Measurements from ENCODE around the gene C22orf23. TPM values are rescaled to one million over a fixed set of nuclear protein-coding genes. Genes with fewer than 3 reads are reported as not detected.

Gene C22orf23
- total and polyA plus RNA-seq, 2 of the 13 experiments (the other 11 are each of a cell fraction or from before 2014, with no cell fraction given) = 0.21 to 0.24 TPM

GRCh38 chr22:37930270-37930951, 23.0 kb downstream of the C22orf23 start (continued):
- TF ChIP-seq ZBTB49 (CRISPR knock-in tag; IDR thresholded peaks at IDR 0.05; ENCODE audit: borderline replicate concordance) (no peak), ZHX2 (IDR thresholded peaks at IDR 0.05; ENCODE audit: low read depth) (no peak), ZHX2 (CRISPR knock-in tag; IDR thresholded peaks at IDR 0.05; ENCODE audit: borderline replicate concordance) (no peak), CBX2 (IDR thresholded peaks at IDR 0.05; ENCODE audit: low read depth, low read length) (no peak), CBX2 (CRISPR knock-in tag; IDR thresholded peaks at IDR 0.05; ENCODE audit: low read depth) (no peak), CTCF (CRISPR knock-in tag; IDR thresholded peaks at IDR 0.05) (peak; percentile 61), SP140L (CRISPR knock-in tag; IDR thresholded peaks at IDR 0.05; ENCODE audit: borderline replicate concordance) (no peak), ZSCAN12 (CRISPR knock-in tag; IDR thresholded peaks at IDR 0.05) (no peak), ZNF768 (CRISPR knock-in tag; IDR thresholded peaks at IDR 0.05) (peak; percentile 99), ATF3 (CRISPR knock-in tag; IDR thresholded peaks at IDR 0.05) (no peak), KDM1A (CRISPR knock-in tag; IDR thresholded peaks at IDR 0.05) (no peak), ZNF460 (CRISPR knock-in tag; IDR thresholded peaks at IDR 0.05; ENCODE audit: borderline replicate concordance) (no peak), RXRA (CRISPR knock-in tag; IDR thresholded peaks at IDR 0.05) (no peak), ZNF574 (CRISPR knock-in tag; IDR thresholded peaks at IDR 0.05) (no peak), TAF1 (CRISPR knock-in tag; IDR thresholded peaks at IDR 0.05) (0 out of 2 replicates have a peak, but pooled peaks have one; percentile 11), ZIK1 (CRISPR knock-in tag; IDR thresholded peaks at IDR 0.05; ENCODE audit: borderline replicate concordance, low read depth) (no peak)

Data from HepG2 (cell line).